ENCODE results near the gene MTA3. TPM values are rescaled to one million over a fixed set of nuclear protein-coding genes. Genes with fewer than 3 reads are reported as not detected.

Gene MTA3
- total RNA-seq, 2 donors from 2014 or later, result 30.1 to 44.1 TPM

DNA sequence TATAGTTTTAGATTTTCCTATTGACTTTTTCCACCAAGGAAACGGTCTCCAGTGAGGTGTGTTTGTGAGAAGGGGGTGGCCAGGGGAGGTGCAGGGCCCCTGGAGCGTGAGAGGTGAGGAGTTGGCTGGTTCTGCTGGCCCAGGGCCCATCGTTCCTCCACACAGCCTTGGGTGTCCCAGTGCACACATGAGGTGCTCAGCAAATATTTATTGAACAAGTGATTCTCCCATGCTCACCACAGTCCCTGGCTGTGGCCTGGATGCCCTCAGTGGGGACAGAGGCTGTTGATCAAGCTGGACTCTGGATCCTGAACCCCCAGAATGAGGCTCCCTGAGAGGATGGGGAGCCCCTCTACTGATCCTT is 219.0 kb downstream of the MTA3 start:
- H3K9me3 Mint-ChIP-seq, result peaks cover 0 to 6% of the 10 kb centered on the region in 2 donors
- DNase-seq (ENCODE audit: low spot score in 2 of 2) (no peak), ATAC-seq (no peak)
- peaks cover 12 to 14% of the 10 kb centered on the region in 2 donors for H3K36me3 Mint-ChIP-seq
- no peak overlapping the region for H3K27ac Mint-ChIP-seq

- peaks cover 0 to 6% of the 10 kb centered on the region in 2 donors for H3K9me3 Mint-ChIP-seq
- DNase-seq (ENCODE audit: low spot score in 2 of 2) (no peak), ATAC-seq (peak in 1 of 2 donors; percentile 20)
- H3K36me3 Mint-ChIP-seq, result peaks cover 12 to 14% of the 10 kb centered on the region in 2 donors
- H3K27ac Mint-ChIP-seq, result no peak overlapping the region
These were observed 219.5 kb downstream of the MTA3 start for GRCh38 chr2:42787788-42788477.

- DNase-seq (ENCODE audit: low spot score in 2 of 2) (no peak), ATAC-seq (no peak)
- peaks cover 12 to 14% of the 10 kb centered on the region in 2 donors for H3K36me3 Mint-ChIP-seq
- H3K27ac Mint-ChIP-seq, result no peak overlapping the region
- peaks cover 0 to 6% of the 10 kb centered on the region in 2 donors for H3K9me3 Mint-ChIP-seq
These were observed 220.0 kb downstream of the MTA3 start for GRCh38 chr2:42788478-42788793.

- DNase-seq (ENCODE audit: low spot score in 2 of 2), result no peak
- no peak for ATAC-seq
These were observed 220.4 kb downstream of the MTA3 start for GRCh38 chr2:42788882-42789281.

GRCh38 chr2:42789751-42790150 is 221.3 kb downstream of the MTA3 start:
- Mint-ChIP-seq H3K27ac (no peak overlapping the region), H3K9me3 (peaks cover 0 to 6% of the 10 kb centered on the region in 2 donors), H3K36me3 (peaks cover 12 to 14% of the 10 kb centered on the region in 2 donors)
- no peak for ATAC-seq
- no peak for DNase-seq (ENCODE audit: low spot score in 2 of 2)

More at GRCh38 chr2:42788882-42789281, 220.4 kb downstream of the MTA3 start:
- peaks cover 0 to 6% of the 10 kb centered on the region in 2 donors for H3K9me3 Mint-ChIP-seq
- no peak overlapping the region for H3K27ac Mint-ChIP-seq
- peaks cover 12 to 14% of the 10 kb centered on the region in 2 donors for H3K36me3 Mint-ChIP-seq

DNA sequence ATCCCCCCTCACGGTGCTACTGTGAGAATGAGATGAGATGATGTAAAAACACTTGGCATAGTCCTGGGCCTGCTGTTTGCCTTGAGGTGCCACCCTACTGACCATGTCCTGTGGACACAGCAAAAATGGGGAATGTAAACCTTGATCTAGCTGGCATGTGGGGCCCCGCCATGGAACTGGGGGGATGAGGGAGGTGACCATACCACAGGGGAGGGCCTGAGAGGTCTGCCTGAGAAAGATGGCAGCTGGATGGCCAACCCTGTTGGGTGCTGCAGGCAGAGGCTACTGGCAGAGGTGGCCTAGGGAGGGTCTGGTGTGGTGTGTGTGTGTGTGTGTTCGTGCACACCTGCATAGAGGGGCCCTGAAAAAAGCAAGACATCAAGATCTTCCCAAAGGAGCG is 223.2 kb downstream of the MTA3 start:
- H3K36me3 Mint-ChIP-seq, result peaks cover 12 to 14% of the 10 kb centered on the region in 2 donors
- ATAC-seq (no peak), DNase-seq (ENCODE audit: low spot score in 2 of 2) (no peak)
- peak overlapping the region in 1 of 2 donors; percentile 12 for H3K27ac Mint-ChIP-seq
- H3K9me3 Mint-ChIP-seq, result peaks cover 0 to 6% of the 10 kb centered on the region in 2 donors

- H3K27ac Mint-ChIP-seq, result peak overlapping the region in 1 of 2 donors; percentile 95
These were observed 223.7 kb downstream of the MTA3 start for GRCh38 chr2:42792087-42792582.

DNA sequence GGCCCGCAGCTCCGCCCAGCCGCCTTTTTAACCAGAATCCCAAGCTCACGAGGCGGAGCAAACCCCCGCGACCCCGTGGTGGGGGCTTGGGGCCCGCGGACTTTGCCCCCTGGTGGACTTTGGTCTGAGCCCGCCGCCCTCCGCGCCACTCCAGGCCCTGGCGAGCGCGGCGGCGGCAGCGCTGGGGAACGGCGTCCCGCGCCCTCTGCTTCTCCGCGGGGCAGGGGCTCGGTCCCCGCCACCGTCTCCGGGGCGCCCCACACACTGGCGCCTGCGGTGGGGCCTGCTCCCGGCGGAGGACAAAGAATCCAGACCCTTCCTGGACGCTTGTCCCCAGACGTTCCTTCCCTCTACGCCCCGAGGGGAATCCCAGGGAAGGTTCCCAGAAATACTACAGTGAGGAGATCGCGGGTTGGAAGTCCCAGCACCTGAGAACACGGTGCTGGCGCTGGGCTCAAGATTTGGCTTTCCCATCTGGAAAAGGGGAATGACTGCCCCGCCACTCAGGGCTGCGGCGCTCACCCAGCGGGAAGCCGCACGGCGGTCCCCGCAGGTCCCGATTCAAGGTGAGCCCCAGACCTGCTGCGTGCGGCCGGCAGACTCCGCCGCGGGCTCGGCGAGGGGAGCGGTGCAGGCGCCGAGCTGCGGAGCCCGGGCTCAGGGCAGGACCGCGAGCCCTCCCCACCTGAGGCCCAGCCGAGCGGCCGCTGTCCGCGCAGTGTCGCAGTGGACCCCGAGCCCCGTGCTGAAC is 224.3 kb downstream of the MTA3 start, which contains the start of gene HAAO:
HAAO (minus strand) TSS at position 1 of the 751 bp plus-strand sequence. CDS start 47 bp downstream, outside the sequence.
- H3K27ac Mint-ChIP-seq, result peak within 1 kb of the TSS in 1 of 2 donors; percentile 95
- H3K9me3 Mint-ChIP-seq, result peaks cover 0 to 6% of the 10 kb centered on the region in 2 donors

More at GRCh38 chr2:42792087-42792582, 223.7 kb downstream of the MTA3 start:
- peaks cover 0 to 6% of the 10 kb centered on the region in 2 donors for H3K9me3 Mint-ChIP-seq
- no peak for DNase-seq (ENCODE audit: low spot score in 2 of 2)
- peak; percentile 31 to 57 for ATAC-seq
- peaks cover 12 to 14% of the 10 kb centered on the region in 2 donors for H3K36me3 Mint-ChIP-seq

GRCh38 chr2:42793334-42794270 is 225.2 kb downstream of the MTA3 start:
- H3K27ac Mint-ChIP-seq, result peak overlapping the region in 1 of 2 donors; percentile 76
- ATAC-seq, result peak in 1 of 2 donors; percentile 59
- H3K9me3 Mint-ChIP-seq, result peaks cover 0 to 6% of the 10 kb centered on the region in 2 donors
- no peak for DNase-seq (ENCODE audit: low spot score in 2 of 2)
- H3K36me3 Mint-ChIP-seq, result peaks cover 12 to 14% of the 10 kb centered on the region in 2 donors

More for the DNA sequence above, 224.3 kb downstream of the MTA3 start, which contains the start of gene HAAO:
- peak in 1 of 2 donors; percentile 37 for DNase-seq (ENCODE audit: low spot score in 2 of 2)
- peaks cover 12 to 14% of the 10 kb centered on the region in 2 donors for H3K36me3 Mint-ChIP-seq
- peak; percentile 36 to 65 for ATAC-seq

- ATAC-seq (peak in 1 of 2 donors; percentile 14), DNase-seq (ENCODE audit: low spot score in 2 of 2) (no peak)
- Mint-ChIP-seq H3K9me3 (peaks cover 0 to 6% of the 10 kb centered on the region in 2 donors), H3K36me3 (peaks cover 12 to 14% of the 10 kb centered on the region in 2 donors), H3K27ac (no peak overlapping the region)
These were observed 226.0 kb downstream of the MTA3 start for GRCh38 chr2:42794271-42795046.

DNA sequence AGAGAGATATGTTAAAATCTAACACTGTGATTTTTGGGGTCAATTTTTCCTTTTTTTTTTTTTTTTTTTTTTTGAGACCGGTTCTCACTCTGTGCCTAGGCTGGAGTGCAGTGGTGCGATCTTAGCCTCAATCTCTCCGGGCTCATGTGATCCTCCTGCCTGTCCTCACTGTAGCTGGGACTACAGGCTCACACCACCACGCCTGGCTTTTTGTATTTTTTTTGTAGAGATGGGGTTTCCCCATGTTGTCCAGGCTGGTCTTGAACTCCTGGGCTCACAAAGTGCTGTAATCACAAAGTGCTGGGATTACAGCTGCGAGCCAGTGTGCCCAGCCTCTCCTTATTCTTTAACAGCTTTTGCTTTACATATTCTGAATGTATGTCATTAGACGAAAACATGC is 226.8 kb downstream of the MTA3 start:
- no peak for ATAC-seq
- DNase-seq (ENCODE audit: low spot score in 2 of 2), result no peak
- peaks cover 0 to 6% of the 10 kb centered on the region in 2 donors for H3K9me3 Mint-ChIP-seq
- peak overlapping the region in 1 of 2 donors; percentile 22 for H3K27ac Mint-ChIP-seq
- peaks cover 12 to 14% of the 10 kb centered on the region in 2 donors for H3K36me3 Mint-ChIP-seq

- Mint-ChIP-seq H3K9me3 (peaks cover 0 to 6% of the 10 kb centered on the region in 2 donors), H3K36me3 (peaks cover 11 to 13% of the 10 kb centered on the region in 2 donors), H3K27ac (peak overlapping the region in 1 of 2 donors; percentile 22)
- DNase-seq (ENCODE audit: low spot score in 2 of 2) (no peak), ATAC-seq (peak in 1 of 2 donors; percentile 35)
These were observed 227.4 kb downstream of the MTA3 start for GRCh38 chr2:42795841-42796301.

DNA sequence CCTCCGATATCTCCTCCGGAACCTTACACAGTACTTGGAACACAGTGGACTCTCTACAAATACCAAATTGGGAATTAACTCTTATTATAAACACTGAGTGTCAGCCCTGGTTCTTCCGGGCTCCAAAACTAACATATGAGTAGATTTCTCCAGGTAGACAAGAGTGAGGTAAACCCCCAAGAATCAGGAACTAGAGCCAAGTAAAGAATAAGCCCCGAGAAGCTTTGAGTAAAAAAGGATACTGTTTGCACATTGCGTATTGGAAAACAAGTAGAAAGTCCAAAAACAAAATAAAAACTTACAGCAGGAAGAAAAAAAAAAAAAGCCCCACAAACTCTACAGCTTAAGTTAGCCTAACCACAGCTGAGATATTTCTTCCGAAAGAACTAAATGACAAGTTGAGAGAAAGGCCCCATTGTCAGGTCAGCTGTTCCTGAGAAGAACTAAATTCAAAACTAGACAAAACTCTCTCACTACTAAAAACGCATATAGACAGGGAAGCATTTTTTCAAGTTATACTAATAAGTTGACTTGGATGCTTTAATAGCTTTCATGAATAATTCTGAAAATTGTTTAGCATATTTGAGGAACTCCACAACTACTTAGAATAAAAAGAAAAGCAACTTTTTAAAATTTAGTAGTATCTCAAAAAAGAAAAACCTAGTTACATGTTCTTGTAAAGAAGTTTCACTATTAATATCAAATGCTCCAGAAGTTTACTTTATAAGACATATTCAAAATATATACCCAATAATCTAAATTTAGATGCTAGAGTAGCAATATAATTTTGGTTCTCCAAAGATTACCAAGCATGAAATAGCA is 228.2 kb downstream of the MTA3 start:
- no peaks in the 10 kb centered on the region for H3K9me3 Mint-ChIP-seq
- H3K36me3 Mint-ChIP-seq, result peaks cover 4 to 6% of the 10 kb centered on the region in 2 donors
- no peak for DNase-seq (ENCODE audit: low spot score in 2 of 2)
- peak; percentile 45 to 76 for ATAC-seq
- H3K27ac Mint-ChIP-seq, result peak overlapping the region in 1 of 2 donors; percentile 22

GRCh38 chr2:42797281-42797680 is 228.8 kb downstream of the MTA3 start:
- no peak for ATAC-seq
- no peak for DNase-seq (ENCODE audit: low spot score in 2 of 2)
- no peaks in the 10 kb centered on the region for H3K9me3 Mint-ChIP-seq
- no peaks in the 10 kb centered on the region for H3K36me3 Mint-ChIP-seq
- H3K27ac Mint-ChIP-seq, result no peak overlapping the region
